Measurements from ENCODE around the gene IQCH.

- TF ChIP-seq CTCF (IDR thresholded peaks at IDR 0.05; ENCODE audit: low read length) (no peak), EZH2 (optimal IDR thresholded peaks at IDR 0.05; ENCODE audit: low read depth, low read length) (no peak)
Observed at GRCh38 chr15:67512933-67513714, 258.5 kb downstream of the IQCH start.
